AG09309 (cell line): ENCODE data around the gene CDK10.

Experiments used
- DNase-seq: peaks from one replicate; pipeline ENCODE4 v3.0.0-alpha.2; 2010; ENCODE audit warnings: low read depth
- H3K4me3 ChIP-seq: 2 replicates; pipeline ENCODE4 v1.5.1; 2011; ENCODE audit warnings: mild to moderate bottlenecking, low read depth, low read length, moderate library complexity; ENCODE audit not compliant: control insufficient read depth
- TF ChIP-seq, protein P1 (sequence below): IDR thresholded peaks from 2 replicates; pipeline ENCODE4 v1.5.1; 2011; ENCODE audit warnings: mild to moderate bottlenecking, low read depth, low read length, inconsistent platforms; ENCODE audit not compliant: insufficient read depth, control insufficient read depth; ENCODE audit errors: missing control alignments

Gene CDK10

DNA sequence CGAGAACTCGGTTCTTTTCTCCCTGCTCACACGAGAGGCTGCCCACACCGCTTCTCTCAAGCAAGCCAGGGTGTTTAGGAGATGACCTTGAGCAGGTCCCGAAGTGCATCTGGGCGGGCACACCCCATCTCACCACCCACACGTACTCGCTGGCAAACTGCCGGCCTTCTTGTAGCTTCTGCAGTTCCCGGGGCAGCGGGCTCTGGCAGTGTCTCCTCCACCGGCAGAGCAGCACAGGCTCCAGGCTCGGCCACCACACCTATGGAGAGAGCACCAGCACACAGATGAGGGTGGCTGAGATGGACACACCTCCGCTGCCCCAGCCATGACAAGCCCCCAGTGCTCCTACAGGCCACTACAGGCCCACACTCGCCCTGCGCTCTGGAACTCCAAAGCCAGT, 58.3 kb downstream of the CDK10 start:
- no peak for DNase-seq
- no peak overlapping the region for H3K4me3 ChIP-seq
- TF ChIP-seq, protein P1, sequence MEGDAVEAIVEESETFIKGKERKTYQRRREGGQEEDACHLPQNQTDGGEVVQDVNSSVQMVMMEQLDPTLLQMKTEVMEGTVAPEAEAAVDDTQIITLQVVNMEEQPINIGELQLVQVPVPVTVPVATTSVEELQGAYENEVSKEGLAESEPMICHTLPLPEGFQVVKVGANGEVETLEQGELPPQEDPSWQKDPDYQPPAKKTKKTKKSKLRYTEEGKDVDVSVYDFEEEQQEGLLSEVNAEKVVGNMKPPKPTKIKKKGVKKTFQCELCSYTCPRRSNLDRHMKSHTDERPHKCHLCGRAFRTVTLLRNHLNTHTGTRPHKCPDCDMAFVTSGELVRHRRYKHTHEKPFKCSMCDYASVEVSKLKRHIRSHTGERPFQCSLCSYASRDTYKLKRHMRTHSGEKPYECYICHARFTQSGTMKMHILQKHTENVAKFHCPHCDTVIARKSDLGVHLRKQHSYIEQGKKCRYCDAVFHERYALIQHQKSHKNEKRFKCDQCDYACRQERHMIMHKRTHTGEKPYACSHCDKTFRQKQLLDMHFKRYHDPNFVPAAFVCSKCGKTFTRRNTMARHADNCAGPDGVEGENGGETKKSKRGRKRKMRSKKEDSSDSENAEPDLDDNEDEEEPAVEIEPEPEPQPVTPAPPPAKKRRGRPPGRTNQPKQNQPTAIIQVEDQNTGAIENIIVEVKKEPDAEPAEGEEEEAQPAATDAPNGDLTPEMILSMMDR = no peak
